ENCODE results near the gene HIPK1. TPM values are rescaled to one million over a fixed set of nuclear protein-coding genes. Genes with fewer than 3 reads are reported as not detected.

HIPK1 gene
- total RNA-seq, 4 donors from 2014 or later: 59.4 to 81.8 (median 69.7) TPM

DNA sequence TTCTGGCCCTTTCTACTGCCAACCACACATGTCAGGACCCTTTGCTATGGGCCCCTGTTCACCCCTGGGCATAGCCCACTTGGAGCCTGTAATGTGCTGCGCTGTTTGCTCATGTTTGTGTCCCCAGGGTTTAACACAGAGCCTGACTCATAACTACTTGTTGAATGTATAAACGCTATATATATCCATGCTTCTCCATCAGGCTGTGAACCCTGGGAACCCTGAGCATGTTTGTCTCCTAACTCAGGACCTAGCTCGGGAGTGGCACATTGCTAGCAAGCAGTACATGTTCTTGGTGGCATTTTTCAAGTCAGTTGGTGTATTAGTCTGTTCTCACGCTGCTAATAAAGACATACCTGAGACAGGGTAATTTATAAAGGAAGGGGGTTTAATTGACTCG is 58.1 kb downstream of the HIPK1 start:
- Histone ChIP-seq H3K4me1 (peaks cover 16% of the 10 kb centered on the region), H3K27me3 (no peaks in the 10 kb centered on the region), H3K9me3 (no peaks in the 10 kb centered on the region), H3K4me3 (no peak overlapping the region), H3K27ac (no peak overlapping the region), H3K36me3 (no peaks in the 10 kb centered on the region)
- WGBS: 88% methylated on average over 5 of the region's 5 CpGs
- TF ChIP-seq POLR2A (IDR thresholded peaks at IDR 0.05) (no peak), EP300 (IDR thresholded peaks at IDR 0.05) (no peak), POLR2AphosphoS5 (IDR thresholded peaks at IDR 0.05) (no peak)
- TF ChIP-seq, protein P1, sequence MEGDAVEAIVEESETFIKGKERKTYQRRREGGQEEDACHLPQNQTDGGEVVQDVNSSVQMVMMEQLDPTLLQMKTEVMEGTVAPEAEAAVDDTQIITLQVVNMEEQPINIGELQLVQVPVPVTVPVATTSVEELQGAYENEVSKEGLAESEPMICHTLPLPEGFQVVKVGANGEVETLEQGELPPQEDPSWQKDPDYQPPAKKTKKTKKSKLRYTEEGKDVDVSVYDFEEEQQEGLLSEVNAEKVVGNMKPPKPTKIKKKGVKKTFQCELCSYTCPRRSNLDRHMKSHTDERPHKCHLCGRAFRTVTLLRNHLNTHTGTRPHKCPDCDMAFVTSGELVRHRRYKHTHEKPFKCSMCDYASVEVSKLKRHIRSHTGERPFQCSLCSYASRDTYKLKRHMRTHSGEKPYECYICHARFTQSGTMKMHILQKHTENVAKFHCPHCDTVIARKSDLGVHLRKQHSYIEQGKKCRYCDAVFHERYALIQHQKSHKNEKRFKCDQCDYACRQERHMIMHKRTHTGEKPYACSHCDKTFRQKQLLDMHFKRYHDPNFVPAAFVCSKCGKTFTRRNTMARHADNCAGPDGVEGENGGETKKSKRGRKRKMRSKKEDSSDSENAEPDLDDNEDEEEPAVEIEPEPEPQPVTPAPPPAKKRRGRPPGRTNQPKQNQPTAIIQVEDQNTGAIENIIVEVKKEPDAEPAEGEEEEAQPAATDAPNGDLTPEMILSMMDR (IDR thresholded peaks at IDR 0.05): no peak
- no peak for DNase-seq (ENCODE audit: low spot score in 2 of 2)

DNA sequence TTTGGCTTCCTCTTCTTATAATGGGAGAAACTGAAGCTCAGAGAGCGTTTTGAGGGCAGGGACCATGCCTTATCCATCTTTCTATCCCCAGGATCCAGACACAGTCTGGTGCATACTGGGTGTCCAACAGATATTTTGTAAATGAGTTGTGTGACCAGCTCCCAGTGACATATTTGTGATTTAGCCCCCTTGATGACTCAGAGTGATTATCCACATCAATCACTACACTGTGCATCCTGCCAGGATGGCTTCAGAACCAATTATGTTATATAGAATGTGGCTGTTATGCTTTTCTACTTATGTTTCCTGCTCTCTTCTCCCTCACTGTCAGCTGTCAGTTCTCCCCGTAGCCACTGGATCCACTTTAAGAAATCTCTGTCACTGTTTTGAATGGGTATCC is 61.4 kb downstream of the HIPK1 start:
- Histone ChIP-seq H3K4me3 (no peak overlapping the region), H3K27me3 (no peaks in the 10 kb centered on the region), H3K9me3 (no peaks in the 10 kb centered on the region), H3K27ac (no peak overlapping the region), H3K36me3 (no peaks in the 10 kb centered on the region), H3K4me1 (no peaks in the 10 kb centered on the region)
- TF ChIP-seq, protein P1 (IDR thresholded peaks at IDR 0.05): no peak
- TF ChIP-seq POLR2AphosphoS5 (IDR thresholded peaks at IDR 0.05) (no peak), POLR2A (IDR thresholded peaks at IDR 0.05) (no peak), EP300 (IDR thresholded peaks at IDR 0.05) (no peak)
- 83% methylated on average over 2 of the region's 2 CpGs for WGBS
- no peak for DNase-seq (ENCODE audit: low spot score in 2 of 2)

DNA sequence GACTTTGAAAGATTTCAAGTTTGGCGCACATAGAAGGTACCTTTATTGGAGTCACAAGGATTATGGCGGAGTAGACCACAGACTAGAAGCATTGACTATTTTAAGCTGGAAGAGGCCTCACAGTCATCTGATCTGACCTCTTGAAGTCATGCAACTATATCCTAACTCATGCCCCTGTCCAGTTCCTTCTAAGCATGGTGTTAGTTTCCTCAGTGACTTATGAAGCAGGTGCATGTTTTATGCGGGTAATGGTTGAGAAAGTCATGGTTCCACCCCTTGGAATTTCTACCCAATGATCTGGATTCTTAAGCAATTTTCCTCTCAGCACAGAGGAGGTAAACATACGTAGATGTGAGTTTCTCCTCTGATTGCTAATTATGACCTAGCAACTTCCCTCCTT is 61.8 kb downstream of the HIPK1 start:
- Histone ChIP-seq H3K27ac (no peak overlapping the region), H3K4me1 (no peaks in the 10 kb centered on the region), H3K36me3 (no peaks in the 10 kb centered on the region), H3K27me3 (no peaks in the 10 kb centered on the region), H3K9me3 (no peaks in the 10 kb centered on the region), H3K4me3 (no peak overlapping the region)
- DNase-seq (ENCODE audit: low spot score in 2 of 2): no peak
- no peak for TF ChIP-seq EP300 (IDR thresholded peaks at IDR 0.05)
- TF ChIP-seq POLR2A (IDR thresholded peaks at IDR 0.05): no peak
- TF ChIP-seq, protein P1 (IDR thresholded peaks at IDR 0.05): no peak
- no peak for TF ChIP-seq POLR2AphosphoS5 (IDR thresholded peaks at IDR 0.05)
- 87% methylated on average over 4 of the region's 4 CpGs for WGBS

DNA sequence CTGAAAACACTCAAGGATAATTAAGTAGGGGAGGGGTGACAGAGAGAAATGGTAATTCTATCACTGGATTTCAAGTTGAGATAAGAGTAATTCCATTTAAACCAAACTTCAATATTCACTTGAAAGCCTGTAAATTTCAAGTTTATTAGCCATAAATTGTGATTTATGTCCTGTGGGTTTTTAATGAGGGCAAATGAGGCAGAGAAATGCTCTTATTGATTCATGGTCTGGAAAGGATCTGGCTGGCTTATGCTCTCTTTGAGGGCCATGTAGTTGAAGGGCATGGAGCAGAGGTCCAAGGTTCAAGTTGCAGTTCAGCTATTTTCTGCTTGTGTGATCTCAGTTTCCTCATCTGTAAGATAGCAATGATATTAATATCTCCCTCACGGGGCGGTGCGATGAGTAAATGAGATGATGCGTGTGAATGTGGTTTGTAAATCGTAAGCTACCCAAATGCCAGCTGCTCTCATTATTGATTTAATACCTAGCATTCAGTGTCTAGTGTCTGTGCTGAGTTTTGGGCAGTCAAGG is 62.4 kb downstream of the HIPK1 start:
- no peak for DNase-seq (ENCODE audit: low spot score in 2 of 2)
- TF ChIP-seq POLR2AphosphoS5 (IDR thresholded peaks at IDR 0.05) (no peak), POLR2A (IDR thresholded peaks at IDR 0.05) (no peak), EP300 (IDR thresholded peaks at IDR 0.05) (no peak)
- TF ChIP-seq, protein P1 (IDR thresholded peaks at IDR 0.05): no peak
- WGBS: 93% methylated on average over 5 of the region's 5 CpGs

DNA sequence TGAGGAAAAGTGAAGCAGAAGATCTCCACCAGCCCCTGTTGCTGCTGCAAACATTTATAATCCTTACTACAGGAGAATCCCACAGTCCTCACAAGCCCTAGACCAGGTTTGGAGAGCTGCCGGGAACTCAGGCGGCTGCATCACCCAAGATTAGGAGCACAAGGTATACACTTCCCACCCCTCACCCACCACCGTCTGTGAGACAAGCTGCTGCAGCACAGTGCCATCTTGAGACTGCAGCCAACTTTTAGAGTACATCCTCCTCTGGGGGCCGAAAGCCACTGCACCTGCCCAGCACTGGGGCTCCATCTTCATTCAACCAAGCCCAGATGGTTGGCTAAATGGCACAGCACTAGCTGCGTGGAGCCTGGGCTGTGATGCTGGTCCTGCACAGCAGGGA is 63.9 kb downstream of the HIPK1 start:
- H3K9me3 ChIP-seq: no peaks in the 10 kb centered on the region
- TF ChIP-seq POLR2AphosphoS5 (IDR thresholded peaks at IDR 0.05) (no peak), EP300 (IDR thresholded peaks at IDR 0.05) (no peak), POLR2A (IDR thresholded peaks at IDR 0.05) (no peak)
- TF ChIP-seq, protein P1 (IDR thresholded peaks at IDR 0.05): no peak
- H3K27me3 ChIP-seq: no peaks in the 10 kb centered on the region
- no peak for DNase-seq (ENCODE audit: low spot score in 2 of 2)
- no peak overlapping the region for H3K4me3 ChIP-seq
- H3K4me1 ChIP-seq: no peaks in the 10 kb centered on the region
- WGBS: 94% methylated on average over 5 of the region's 5 CpGs
- no peak overlapping the region for H3K27ac ChIP-seq
- no peaks in the 10 kb centered on the region for H3K36me3 ChIP-seq

More for the DNA sequence above, 62.4 kb downstream of the HIPK1 start:
- Histone ChIP-seq H3K27ac (no peak overlapping the region), H3K4me1 (no peaks in the 10 kb centered on the region), H3K9me3 (no peaks in the 10 kb centered on the region), H3K4me3 (no peak overlapping the region), H3K27me3 (no peaks in the 10 kb centered on the region), H3K36me3 (no peaks in the 10 kb centered on the region)

Data from suprapubic skin (tissue), 4 donors.